K562 (cell line): ENCODE data around the gene RNF145. TPM values are rescaled to one million over a fixed set of nuclear protein-coding genes. Genes with fewer than 3 reads are reported as not detected.

Experiments
- ATAC-seq: fragments of 200-7000 bp; cut with Tn5 transposase; 3 replicates; pipeline ENCODE4 v1.9.1; 2020; ENCODE audit warnings: moderate library complexity
- BruUV-seq: library from RNA; stranded (reverse); fragments of 400-500 nt; replicated peaks from 2 replicates; lab custom pipeline; 2021; lab: Mats Ljungman, UMichigan
- CTCF ChIA-PET: fragments of 300-600 bp; formaldehyde crosslinking; extraction: SDS; loops from one replicate; lab custom pipeline; 2021; ENCODE audit warnings: low intra/inter-chr PET ratio; lab: Yijun Ruan, JAX
- POLR2A ChIA-PET: fragments of 300-600, 350-650 bp; sonication (Branson Sonifier 250); formaldehyde crosslinking; extraction: SDS; loops from one replicate; lab custom pipeline; 2021; ENCODE audit warnings: antibody characterized with exemption, inconsistent platforms; lab: Yijun Ruan, JAX
- DNase-seq, 4 experiments: peaks; one replicate each; pipeline versions ENCODE4 v3.0.0 to v3.0.0-alpha.2; 2011 to 2018; ENCODE audit warnings: low spot score in 3 of 4, mixed read lengths in 3 of 4; ENCODE audit errors: extremely low read depth in 1 of 4
- FAIRE-seq: peaks from 2 replicates; lab custom pipeline; 2011; peaks lifted over from hg19 to GRCh38; lab: Jason Lieb, UNC
- H2AFZ ChIP-seq: 2 replicates; pipeline ENCODE4 v1.6.0; 2011; ENCODE audit warnings: low read depth, low read length, control low read depth, inconsistent platforms
- H3K27ac ChIP-seq: fragments of 200-600 bp; 3 replicates; pipeline ENCODE4 v1.8.0; 2011; ENCODE audit warnings: low read depth, mild to moderate bottlenecking, control low read depth, inconsistent platforms, low read length, moderate library complexity, mixed read lengths; ENCODE audit errors: extremely low read depth
- H3K27me3 ChIP-seq, 2 experiments: fragments of 300-600 bp in 1 of 2; 2 replicates in 1 of 2; 3 replicates in 1 of 2; pipeline versions ENCODE4 v1.6.0 to v1.8.0; 2011; ENCODE audit warnings: inconsistent platforms in 2 of 2, low read length in 2 of 2, mild to moderate bottlenecking in 1 of 2, mixed read lengths in 1 of 2, moderate library complexity in 1 of 2; ENCODE audit not compliant: control insufficient read depth in 2 of 2, insufficient read depth in 2 of 2
- H3K36me3 ChIP-seq: fragments of 300-600 bp; 3 replicates; pipeline ENCODE4 v1.8.0; 2011; ENCODE audit warnings: mild to moderate bottlenecking, low read length, inconsistent platforms; ENCODE audit not compliant: control insufficient read depth, insufficient read depth
- H3K4me1 ChIP-seq, 2 experiments: fragments of 200-600 bp in 1 of 2; replicated peaks in 1 of 2; 2 replicates in 1 of 2; 3 replicates in 1 of 2; pipeline versions ENCODE4 v1.5.1 to v1.8.0; 2011; ENCODE audit warnings: inconsistent platforms in 2 of 2, low read length in 2 of 2, mild to moderate bottlenecking in 1 of 2, mixed read lengths in 1 of 2, moderate library complexity in 1 of 2; ENCODE audit not compliant: control insufficient read depth in 2 of 2, insufficient read depth in 2 of 2
- H3K4me2 ChIP-seq: 2 replicates; pipeline ENCODE4 v1.6.1; 2011; ENCODE audit warnings: low read length, control low read depth, inconsistent platforms, mixed read lengths; ENCODE audit not compliant: insufficient read depth
- H3K4me3 ChIP-seq: fragments of 200-600 bp; sonication (generic), shearing (Covaris generic); 2 replicates; pipeline ENCODE4 v1.5.1; 2016; ENCODE audit warnings: control low read depth, inconsistent platforms
- H3K79me2 ChIP-seq: fragments of 200-600 bp; 3 replicates; pipeline ENCODE4 v1.8.0; 2011; ENCODE audit warnings: low read length, inconsistent platforms; ENCODE audit not compliant: control insufficient read depth, insufficient read depth
- H3K9ac ChIP-seq, 2 experiments: 2 replicates each; pipeline versions ENCODE4 v1.6.0 to v1.6.1; 2011; ENCODE audit warnings: low read depth in 2 of 2, low read length in 2 of 2, control low read depth in 1 of 2, inconsistent platforms in 1 of 2, mild to moderate bottlenecking in 1 of 2, mixed read lengths in 1 of 2; ENCODE audit not compliant: insufficient read depth in 1 of 2
- H3K9me1 ChIP-seq: one replicate; pipeline ENCODE4 v1.6.0; 2011; ENCODE audit warnings: inconsistent platforms, mild to moderate bottlenecking, low read length, moderate library complexity; ENCODE audit not compliant: control insufficient read depth, insufficient read depth
- H3K9me3 ChIP-seq: replicated peaks from 2 replicates; pipeline ENCODE4 v1.5.1; 2011; ENCODE audit warnings: low read depth, low read length, inconsistent platforms; ENCODE audit not compliant: control insufficient read depth, insufficient read depth
- H4K20me1 ChIP-seq: replicated peaks from 2 replicates; pipeline ENCODE4 v1.6.1; 2011; ENCODE audit warnings: low read length, inconsistent platforms, mixed read lengths; ENCODE audit not compliant: control insufficient read depth, insufficient read depth
- C11orf30 ChIP-seq: fragments of 450-650 bp; IDR thresholded peaks from 2 replicates; pipeline ENCODE4 v1.6.1; 2016; ENCODE audit warnings: low read depth, mild to moderate bottlenecking
- CC2D1A ChIP-seq: fragments of 450-650 bp; IDR thresholded peaks from 2 replicates; pipeline ENCODE4 v1.6.1; 2017; ENCODE audit warnings: mild to moderate bottlenecking
- CXXC5 ChIP-seq: fragments of 250-450 bp; sonication (Bioruptor Pico); IDR thresholded peaks from 2 replicates; pipeline ENCODE4 v1.8.0; 2022; ENCODE audit warnings: inconsistent platforms, mild to moderate bottlenecking, moderate library complexity
- ESRRA ChIP-seq: fragments of 450-650 bp; IDR thresholded peaks from 2 replicates; pipeline ENCODE4 v1.6.1; 2014; ENCODE audit warnings: low read depth, mild to moderate bottlenecking, moderate library complexity, borderline replicate concordance
- MAFF ChIP-seq: IDR thresholded peaks from 2 replicates; pipeline ENCODE4 v1.6.1; 2012; ENCODE audit warnings: low read length, improper control_type of control experiment
- MAFK ChIP-seq: IDR thresholded peaks from 2 replicates; pipeline ENCODE4 v1.6.1; 2011; ENCODE audit warnings: low read length, improper control_type of control experiment
- MBD1 ChIP-seq: fragments of 250-450 bp; sonication (Bioruptor Pico); IDR thresholded peaks from 2 replicates; pipeline ENCODE4 v1.8.0; 2022; ENCODE audit warnings: inconsistent platforms
- MTA1 ChIP-seq: fragments of 450-650 bp; IDR thresholded peaks from 2 replicates; pipeline ENCODE4 v1.6.1; 2017; ENCODE audit warnings: borderline replicate concordance
- MYBL2 ChIP-seq, 2 experiments: fragments of 450-650 bp in 1 of 2; sonication (generic) in 1 of 2; formaldehyde crosslinking in 1 of 2; IDR thresholded peaks; 2 replicates each; pipeline versions ENCODE4 v1.6.1 to v1.8.1; 2017 to 2022; ENCODE audit warnings: borderline replicate concordance in 1 of 2, inconsistent platforms in 1 of 2, low read depth in 1 of 2, mild to moderate bottlenecking in 1 of 2, missing genetic modification reagents in 1 of 2, moderate library complexity in 1 of 2
- RREB1 ChIP-seq: fragments of 250-450 bp; sonication (Bioruptor Pico); IDR thresholded peaks from 2 replicates; pipeline ENCODE4 v1.4.0; 2020
- SMARCA4 ChIP-seq: fragments of 450-650 bp; IDR thresholded peaks from 2 replicates; pipeline ENCODE4 v1.6.1; 2016
- SNRNP70 ChIP-seq: fragments of 200-400 bp; formaldehyde crosslinking; optimal IDR thresholded peaks from 2 replicates; pipeline ENCODE3; 2017; ENCODE audit warnings: low read depth, low read length
- TFE3 ChIP-seq: fragments of 450-650 bp; formaldehyde crosslinking; IDR thresholded peaks from 2 replicates; pipeline ENCODE4 v1.4.0; 2020; ENCODE audit warnings: mild to moderate bottlenecking, mixed read lengths
- ZC3H8 ChIP-seq: fragments of 450-650 bp; IDR thresholded peaks from 2 replicates; pipeline ENCODE4 v1.6.1; 2017
- ZFP36 ChIP-seq: fragments of 150-350 bp; IDR thresholded peaks from 2 replicates; pipeline ENCODE4 v1.6.1; 2018; ENCODE audit warnings: low read length, low read depth; ENCODE audit not compliant: partially characterized antibody
- ZNF316 ChIP-seq: fragments of 450-650 bp; IDR thresholded peaks from 2 replicates; pipeline ENCODE4 v1.6.1; 2016
- WGBS: fragments of 100-300 bp; shearing (Covaris generic); methylation state at CpG from one replicate; pipeline ENCODE4 v1.1.6; 2016; ENCODE audit warnings: low coverage, mixed read lengths; ENCODE audit not compliant: insufficient coverage; ENCODE audit errors: missing lambda C conversion rate; 5-methylcytosine and 5-hydroxymethylcytosine counted together
- in situ Hi-C: fragments of 300-500 bp; cut with MboI; formaldehyde crosslinking; loops from 4 replicates; pipeline ENCODE4 v1.15.0; 2018; ENCODE audit warnings: inconsistent platforms, mixed read lengths
- intact Hi-C: fragments of 100-400 bp; cut with micrococcal nuclease; formaldehyde crosslinking; loops from 2 replicates; pipeline ENCODE4 v1.14.2; 2022
- polyA plus RNA-seq, 8 experiments: library from polyadenylated mRNA; depleted of rRNA in 4 of 8; stranded (reverse) in 5 of 8; unstranded in 3 of 8; fragments of >200 nt; fragmentation: Nextera tagmentation in 2 of 8; fragmentation: Illumina TruSeq in 1 of 8; extraction: Ambion mirVana in 2 of 8; extraction: Trizol in 1 of 8; gene quantifications; 2 replicates each; pipeline versions ENCODE4 v1.2.1 to v1.2.3, GENCODE V29; 2011 to 2014; ENCODE audit warnings: inconsistent platforms in 1 of 8, missing spikeins in 1 of 8
- total RNA-seq, 7 experiments: library from RNA; depleted of rRNA in 6 of 7; stranded (reverse); fragments of >200 nt in 6 of 7; fragmentation: Illumina TruSeq in 2 of 7; extraction: Trizol in 2 of 7; gene quantifications; 2 replicates each; pipeline versions ENCODE4 v1.2.1 to v1.2.3, GENCODE V29; 2011 to 2021; ENCODE audit warnings: low replicate concordance in 1 of 7

RNF145 gene
- total and polyA plus RNA-seq, 9 of the 15 experiments (the other 6 are each of a cell fraction or from before 2014, with no cell fraction given): 13.6 to 40.7 (median 25.4) TPM

GRCh38 chr5:159187719-159188118 lies 21.6 kb downstream of the RNF145 start:
- BruUV-seq: no TSS peak
- Histone ChIP-seq H3K79me2 (peaks cover 86% of the 10 kb centered on the region), H3K27me3 (no peaks in the 10 kb centered on the region), H3K27ac (peak overlapping the region; percentile 28; the same call in 2 of the 3 replicates), H3K9ac (no peak overlapping the region), H3K4me1 (peaks cover 0 to 9% of the 10 kb centered on the region in 2 experiments; a peak in 2 of 5 replicates), H3K9me1 (no peaks in the 10 kb centered on the region), H3K4me3 (no peak overlapping the region), H2AFZ (no peak overlapping the region), H3K36me3 (peaks cover 64% of the 10 kb centered on the region), H3K4me2 (no peak overlapping the region), H4K20me1 (no peaks in the 10 kb centered on the region), H3K9me3 (no peaks in the 10 kb centered on the region)
- CTCF ChIA-PET: no interaction called here
- in situ Hi-C loops (no loop called here), intact Hi-C loops (no loop called here)
- ATAC-seq: no peak
- FAIRE-seq: no peak
- 89% methylated on average over 3 of the region's 3 CpGs for WGBS
- POLR2A ChIA-PET: interaction anchor here (1.4 kb wide), 1 partner anchor 12 kb away, joined by 5 read pairs; no protein-coding TSS in a partner anchor
- DNase-seq: no peak
- TF ChIP-seq TFE3 (no peak), MBD1 (CRISPR knock-in tag) (no peak), CC2D1A (no peak), CXXC5 (CRISPR knock-in tag) (no peak), C11orf30 (peak; percentile 91), ZFP36 (no peak), ESRRA (no peak), MAFF (peak; percentile 75), RREB1 (CRISPR knock-in tag) (no peak), ZC3H8 (no peak), MTA1 (no peak), SNRNP70 (no peak), ZNF316 (peak; percentile 94), SMARCA4 (no peak), MAFK (peak; percentile 60; the same call in 1 of the 2 replicates), MYBL2 (IDR thresholded peaks at IDR 0.05; ENCODE audit: low read depth) (no peak), MYBL2 (CRISPR knock-in tag; IDR thresholded peaks at IDR 0.05; ENCODE audit: borderline replicate concordance) (no peak)
